Neural progenitor cell (in vitro differentiated cells): ENCODE results near the gene CYFIP2. TPM values are rescaled to one million over a fixed set of nuclear protein-coding genes. Genes with fewer than 3 reads are reported as not detected.

Experiments used
- DNase-seq: peaks from one replicate; pipeline ENCODE4 v3.0.0-alpha.2; 2016; ENCODE audit warnings: low spot score
- H2AFZ ChIP-seq: fragments of 200-600 bp; sonication (generic); replicated peaks from 2 replicates; pipeline ENCODE4 v1.6.1; 2016; ENCODE audit warnings: antibody characterized with exemption
- H3F3A ChIP-seq: fragments of 200-600 bp; sonication (generic); 2 replicates; pipeline ENCODE4 v1.6.1; 2016; ENCODE audit warnings: antibody characterized with exemption, low read depth
- H3K27ac ChIP-seq: fragments of 200-600 bp; sonication (generic); 2 replicates; pipeline ENCODE4 v1.5.1; 2016; ENCODE audit warnings: mild to moderate bottlenecking
- H3K27me3 ChIP-seq: fragments of 200-600 bp; sonication (generic); 2 replicates; pipeline ENCODE4 v1.6.1; 2016; ENCODE audit warnings: mild to moderate bottlenecking, moderate library complexity
- H3K36me3 ChIP-seq: fragments of 200-600 bp; sonication (generic); 2 replicates; pipeline ENCODE4 v1.5.1; 2016
- H3K4me1 ChIP-seq: fragments of 200-600 bp; sonication (generic); 2 replicates; pipeline ENCODE4 v1.6.1; 2016; ENCODE audit warnings: mixed run types
- H3K4me2 ChIP-seq: fragments of 200-600 bp; sonication (generic); 2 replicates; pipeline ENCODE4 v1.6.1; 2016
- H3K4me3 ChIP-seq: fragments of 200-600 bp; sonication (generic); 2 replicates; pipeline ENCODE4 v1.5.1; 2016
- H3K79me2 ChIP-seq: fragments of 200-600 bp; sonication (generic); 2 replicates; pipeline ENCODE4 v1.6.1; 2016; ENCODE audit warnings: low read depth
- H3K9ac ChIP-seq: fragments of 200-600 bp; sonication (generic); 2 replicates; pipeline ENCODE4 v1.6.1; 2016
- H3K9me3 ChIP-seq: fragments of 200-600 bp; sonication (generic); 2 replicates; pipeline ENCODE4 v1.5.1; 2016; ENCODE audit warnings: low read depth
- H4K20me1 ChIP-seq: fragments of 200-600 bp; sonication (generic); 2 replicates; pipeline ENCODE4 v1.6.1; 2016; ENCODE audit warnings: low read depth
- H3K27ac Mint-ChIP-seq: 3 replicates; pipeline ENCODE4 v1.8.0; 2021; ENCODE audit warnings: mixed read lengths
- H3K27me3 Mint-ChIP-seq: 2 replicates; pipeline ENCODE4 v1.8.0; 2022; ENCODE audit warnings: low read depth, mild to moderate bottlenecking, inconsistent platforms, moderate library complexity, mixed read lengths; ENCODE audit not compliant: insufficient read depth
- H3K36me3 Mint-ChIP-seq: 3 replicates; pipeline ENCODE4 v1.8.0; 2021; ENCODE audit warnings: mixed read lengths
- H3K4me1 Mint-ChIP-seq: 3 replicates; pipeline ENCODE4 v1.8.0; 2021; ENCODE audit warnings: mixed read lengths
- H3K4me3 Mint-ChIP-seq: 3 replicates; pipeline ENCODE4 v1.8.0; 2021; ENCODE audit warnings: mild to moderate bottlenecking, moderate library complexity, mixed read lengths
- H3K9me3 Mint-ChIP-seq: 3 replicates; pipeline ENCODE4 v1.8.0; 2020; ENCODE audit warnings: mixed read lengths
- CTCF ChIP-seq: fragments of 200-600 bp; sonication (generic); IDR thresholded peaks from 2 replicates; pipeline ENCODE4 v1.5.1; 2017; ENCODE audit warnings: antibody characterized with exemption, mild to moderate bottlenecking
- EZH2 ChIP-seq: fragments of 200-600 bp; sonication (generic); IDR thresholded peaks from 2 replicates; pipeline ENCODE4 v1.6.1; 2017; ENCODE audit warnings: antibody characterized with exemption, mild to moderate bottlenecking, moderate library complexity
- EZH2phosphoT487 ChIP-seq: fragments of 200-600 bp; sonication (generic); IDR thresholded peaks from 2 replicates; pipeline ENCODE4 v1.6.1; 2017; ENCODE audit warnings: antibody characterized with exemption
- total RNA-seq: library from RNA; depleted of rRNA; stranded (reverse); fragments of >200 nt; gene quantifications from 2 replicates; pipeline ENCODE4 v1.2.3, GENCODE V29; 2015; ENCODE audit warnings: low replicate concordance

The CYFIP2 gene
- total RNA-seq, 1 donor from 2014 or later, result 70.2 TPM

- Mint-ChIP-seq H3K36me3 (no peaks in the 10 kb centered on the region), H3K27ac (no peak overlapping the region), H3K27me3 (peaks cover 4% of the 10 kb centered on the region), H3K9me3 (no peaks in the 10 kb centered on the region), H3K4me3 (no peak overlapping the region), H3K4me1 (peaks cover 10% of the 10 kb centered on the region)
- H3K9ac ChIP-seq, result no peak overlapping the region
- no peak overlapping the region for H3K4me2 ChIP-seq
- peaks cover 10% of the 10 kb centered on the region for H3K4me1 ChIP-seq
- no peaks in the 10 kb centered on the region for H3K9me3 ChIP-seq
- H3K27ac ChIP-seq, result no peak overlapping the region
- H3K27me3 ChIP-seq, result no peaks in the 10 kb centered on the region
- H3F3A ChIP-seq, result peaks cover 4% of the 10 kb centered on the region
- no peaks in the 10 kb centered on the region for H3K36me3 ChIP-seq
- H3K79me2 ChIP-seq, result no peaks in the 10 kb centered on the region
- no peak overlapping the region for H2AFZ ChIP-seq
- DNase-seq, result no peak
- no peak overlapping the region for H3K4me3 ChIP-seq
- TF ChIP-seq CTCF, result no peak
- TF ChIP-seq EZH2, result no peak
- no peak for TF ChIP-seq EZH2phosphoT487
- no peaks in the 10 kb centered on the region for H4K20me1 ChIP-seq
Measured at GRCh38 chr5:157248821-157249470, 17.0 kb upstream of the CYFIP2 start.

GRCh38 chr5:157252711-157253465 lies 13.0 kb upstream of the CYFIP2 start:
- no peak overlapping the region for H3K27ac ChIP-seq
- no peaks in the 10 kb centered on the region for H3K36me3 ChIP-seq
- Mint-ChIP-seq H3K4me1 (peaks cover 2% of the 10 kb centered on the region), H3K36me3 (no peaks in the 10 kb centered on the region), H3K4me3 (no peak overlapping the region), H3K27ac (no peak overlapping the region), H3K9me3 (peaks cover 5% of the 10 kb centered on the region), H3K27me3 (peaks cover 4% of the 10 kb centered on the region)
- H3K4me3 ChIP-seq, result no peak overlapping the region
- peak overlapping the region; percentile 86 for H2AFZ ChIP-seq
- no peaks in the 10 kb centered on the region for H3K27me3 ChIP-seq
- H3K9me3 ChIP-seq, result no peaks in the 10 kb centered on the region
- H3K79me2 ChIP-seq, result no peaks in the 10 kb centered on the region
- H3K4me2 ChIP-seq, result no peak overlapping the region
- H3F3A ChIP-seq, result no peaks in the 10 kb centered on the region
- H3K4me1 ChIP-seq, result no peaks in the 10 kb centered on the region
- DNase-seq, result no peak
- TF ChIP-seq EZH2phosphoT487, result no peak
- TF ChIP-seq CTCF, result no peak
- TF ChIP-seq EZH2, result no peak
- H3K9ac ChIP-seq, result no peak overlapping the region
- H4K20me1 ChIP-seq, result no peaks in the 10 kb centered on the region

- H3K4me2 ChIP-seq, result no peak overlapping the region
- H3K79me2 ChIP-seq, result no peaks in the 10 kb centered on the region
- H4K20me1 ChIP-seq, result no peaks in the 10 kb centered on the region
- peaks cover 4% of the 10 kb centered on the region for H3K27me3 Mint-ChIP-seq
- no peaks in the 10 kb centered on the region for H3K4me1 ChIP-seq
- H3K4me3 ChIP-seq, result no peak overlapping the region
- H2AFZ ChIP-seq, result peak overlapping the region; percentile 86
- H3K36me3 Mint-ChIP-seq, result no peaks in the 10 kb centered on the region
- no peaks in the 10 kb centered on the region for H3K9me3 ChIP-seq
- no peak overlapping the region for H3K27ac Mint-ChIP-seq
- H3K36me3 ChIP-seq, result no peaks in the 10 kb centered on the region
- H3K9ac ChIP-seq, result no peak overlapping the region
- H3K9me3 Mint-ChIP-seq, result peaks cover 5% of the 10 kb centered on the region
- H3F3A ChIP-seq, result no peaks in the 10 kb centered on the region
- no peaks in the 10 kb centered on the region for H3K27me3 ChIP-seq
- peak; percentile 69 for DNase-seq
- no peak overlapping the region for H3K4me3 Mint-ChIP-seq
- H3K4me1 Mint-ChIP-seq, result peaks cover 2% of the 10 kb centered on the region
- TF ChIP-seq EZH2phosphoT487 (no peak), CTCF (peak; percentile 89), EZH2 (no peak)
- no peak overlapping the region for H3K27ac ChIP-seq
Measured at GRCh38 chr5:157253547-157253946, 12.4 kb upstream of the CYFIP2 start.
